CD4-positive, alpha-beta T cell treated with Interleukin-2 at 100 ng/mL for 4 hours (primary cell): ENCODE measurements around the gene DGCR2.
A peak's percentile ranks its signal among the peaks of the same experiment; 100 is the strongest.
"Not testable (repeated sequence)": the region's sequence is repeated elsewhere in the genome, so short reads cannot be mapped to it uniquely, and the experiment has no call there.

Source experiments
- DNase-seq: peaks from one replicate; pipeline ENCODE4 v3.0.0-alpha.2; 2020; ENCODE audit warnings: low spot score

Gene DGCR2

GRCh38 chr22:19107730-19108074 is 14.5 kb downstream of the DGCR2 start:
- no peak for DNase-seq

GRCh38 chr22:19106886-19107729 is 15.1 kb downstream of the DGCR2 start:
- no peak for DNase-seq

- peak; percentile 57 for DNase-seq
Observed at GRCh38 chr22:19105867-19106802, 16.1 kb downstream of the DGCR2 start.

GRCh38 chr22:19105456-19105855 is 16.8 kb downstream of the DGCR2 start:
- DNase-seq: no peak

- DNase-seq: no peak
Observed at GRCh38 chr22:19103880-19104821, 18.1 kb downstream of the DGCR2 start.

GRCh38 chr22:19098157-19098556 is 24.1 kb downstream of the DGCR2 start:
- DNase-seq: no peak

- no peak for DNase-seq
Observed at GRCh38 chr22:19097518-19097917, 24.7 kb downstream of the DGCR2 start.

- no peak for DNase-seq
Observed at GRCh38 chr22:19096555-19096954, 25.7 kb downstream of the DGCR2 start.

GRCh38 chr22:19094393-19094997 is 27.7 kb downstream of the DGCR2 start:
- DNase-seq: no peak

GRCh38 chr22:19092725-19093124 is 29.5 kb downstream of the DGCR2 start:
- no peak for DNase-seq

GRCh38 chr22:19090586-19091127 is 31.6 kb downstream of the DGCR2 start:
- DNase-seq: no peak

- no peak for DNase-seq
Observed at GRCh38 chr22:19090183-19090582, 32.0 kb downstream of the DGCR2 start.

- no peak for DNase-seq
Observed at GRCh38 chr22:19088866-19089595, 33.2 kb downstream of the DGCR2 start.

- no peak for DNase-seq
Observed at GRCh38 chr22:19086896-19087295, 35.3 kb downstream of the DGCR2 start.

GRCh38 chr22:19086417-19086816 is 35.8 kb downstream of the DGCR2 start:
- DNase-seq: no peak

- DNase-seq: no peak
Observed at GRCh38 chr22:19085233-19085718, 36.9 kb downstream of the DGCR2 start.

- DNase-seq: not testable (repeated sequence)
Observed at GRCh38 chr22:19084586-19084985, 37.6 kb downstream of the DGCR2 start.

- DNase-seq: not testable (repeated sequence)
Observed at GRCh38 chr22:19084126-19084525, 38.1 kb downstream of the DGCR2 start.

- no peak for DNase-seq
Observed at GRCh38 chr22:19082793-19083192, 39.4 kb downstream of the DGCR2 start.

- no peak for DNase-seq
Observed at GRCh38 chr22:19082101-19082500, 40.1 kb downstream of the DGCR2 start.
